GM23338 (cell line): Measurements from ENCODE around the gene EFTUD2. TPM values are rescaled to one million over a fixed set of nuclear protein-coding genes. Genes with fewer than 3 reads are reported as not detected.

Source experiments
- ATAC-seq: fragments of 200-7000 bp; cut with Tn5 transposase; 3 replicates; pipeline ENCODE4 v1.9.1; 2020
- DNase-seq: peaks from one replicate; pipeline ENCODE4 v3.0.0-alpha.2; 2015; ENCODE audit warnings: low spot score
- H2AFZ ChIP-seq: fragments of 200-600 bp; sonication (generic); 2 replicates; pipeline ENCODE4 v1.8.0; 2016; ENCODE audit warnings: antibody characterized with exemption, mild to moderate bottlenecking, moderate library complexity
- H3F3A ChIP-seq: fragments of 200-600 bp; sonication (generic); replicated peaks from 2 replicates; pipeline ENCODE4 v1.8.0; 2017; ENCODE audit warnings: antibody characterized with exemption, mixed run types, low read depth
- H3K27ac ChIP-seq: fragments of 200-600 bp; sonication (generic); 2 replicates; pipeline ENCODE4 v1.6.1; 2016; ENCODE audit warnings: low read depth
- H3K27me3 ChIP-seq: fragments of 200-600 bp; sonication (generic); 2 replicates; pipeline ENCODE4 v1.8.0; 2016; ENCODE audit warnings: mild to moderate bottlenecking, mixed run types, moderate library complexity; ENCODE audit not compliant: insufficient read depth
- H3K36me3 ChIP-seq: fragments of 200-600 bp; sonication (generic); 2 replicates; pipeline ENCODE4 v1.8.0; 2016; ENCODE audit warnings: mild to moderate bottlenecking; ENCODE audit not compliant: insufficient read depth
- H3K4me1 ChIP-seq: fragments of 200-600 bp; sonication (generic); 2 replicates; pipeline ENCODE4 v1.8.0; 2016; ENCODE audit warnings: mild to moderate bottlenecking, moderate library complexity; ENCODE audit not compliant: insufficient read depth
- H3K4me2 ChIP-seq: fragments of 200-600 bp; sonication (generic); 2 replicates; pipeline ENCODE4 v1.7.1; 2017; ENCODE audit warnings: mixed run types
- H3K4me3 ChIP-seq: fragments of 200-600 bp; sonication (generic); 2 replicates; pipeline ENCODE4 v1.6.1; 2016; ENCODE audit warnings: mixed run types
- H3K79me2 ChIP-seq: fragments of 200-600 bp; sonication (generic); replicated peaks from 2 replicates; pipeline ENCODE4 v1.8.0; 2017; ENCODE audit warnings: mild to moderate bottlenecking; ENCODE audit not compliant: insufficient read depth
- H3K9me2 ChIP-seq: fragments of 200-600 bp; sonication (generic); 2 replicates; pipeline ENCODE4 v1.8.0; 2017; ENCODE audit not compliant: insufficient read depth
- H4K20me1 ChIP-seq: fragments of 200-600 bp; sonication (generic); replicated peaks from 2 replicates; pipeline ENCODE4 v1.8.0; 2017; ENCODE audit warnings: mild to moderate bottlenecking; ENCODE audit not compliant: insufficient read depth
- H3K27ac Mint-ChIP-seq: 2 replicates; pipeline ENCODE4 v1.8.0; 2020; ENCODE audit warnings: inconsistent platforms, mild to moderate bottlenecking, moderate library complexity, mixed read lengths
- H3K27me3 Mint-ChIP-seq: 3 replicates; pipeline ENCODE4 v1.8.0; 2022; ENCODE audit warnings: low read depth, mild to moderate bottlenecking, moderate library complexity, mixed read lengths, inconsistent platforms; ENCODE audit not compliant: insufficient read depth, poor library complexity
- H3K36me3 Mint-ChIP-seq: 3 replicates; pipeline ENCODE4 v1.8.0; 2021; ENCODE audit warnings: low read depth, mild to moderate bottlenecking, inconsistent platforms, moderate library complexity, mixed read lengths
- H3K4me1 Mint-ChIP-seq: 3 replicates; pipeline ENCODE4 v1.8.0; 2020; ENCODE audit warnings: mild to moderate bottlenecking, inconsistent platforms, mixed read lengths
- H3K4me3 Mint-ChIP-seq: 3 replicates; pipeline ENCODE4 v1.8.0; 2021; ENCODE audit warnings: moderate library complexity, mild to moderate bottlenecking, inconsistent platforms, mixed read lengths
- H3K9me3 Mint-ChIP-seq: 3 replicates; pipeline ENCODE4 v1.8.0; 2020; ENCODE audit warnings: moderate library complexity, mild to moderate bottlenecking, inconsistent platforms, mixed read lengths
- EZH2 ChIP-seq: fragments of 200-600 bp; sonication (generic); IDR thresholded peaks from one replicate; pipeline ENCODE4 v1.8.0; 2017; ENCODE audit warnings: antibody characterized with exemption, mild to moderate bottlenecking, low read depth; ENCODE audit not compliant: unreplicated experiment
- EZH2phosphoT487 ChIP-seq: fragments of 200-600 bp; sonication (generic); IDR thresholded peaks from one replicate; pipeline ENCODE4 v1.8.1; 2018; ENCODE audit warnings: antibody characterized with exemption; ENCODE audit not compliant: unreplicated experiment
- JUNB ChIP-seq: IDR thresholded peaks from one replicate; pipeline ENCODE4 v1.6.1; 2016; ENCODE audit warnings: antibody characterized with exemption; ENCODE audit not compliant: unreplicated experiment
- NANOG ChIP-seq: IDR thresholded peaks from 2 replicates; pipeline ENCODE4 v1.6.1; 2016; ENCODE audit warnings: antibody characterized with exemption, borderline replicate concordance
- POLR2AphosphoS5 ChIP-seq: IDR thresholded peaks from 2 replicates; pipeline ENCODE4 v1.6.1; 2016; ENCODE audit warnings: antibody characterized with exemption, low read depth
- STAT1 ChIP-seq: IDR thresholded peaks from one replicate; pipeline ENCODE4 v1.6.1; 2016; ENCODE audit warnings: antibody characterized with exemption; ENCODE audit not compliant: unreplicated experiment
- ZNF114 ChIP-seq: fragments of 250-450 bp; sonication (Bioruptor Pico); IDR thresholded peaks from 2 replicates; pipeline ENCODE4 v1.5.0; 2020; ENCODE audit warnings: mild to moderate bottlenecking, moderate library complexity
- ZNF331 ChIP-seq: fragments of 250-450 bp; sonication (Bioruptor Pico); IDR thresholded peaks from 2 replicates; pipeline ENCODE4 v1.5.0; 2020; ENCODE audit warnings: low read depth, mild to moderate bottlenecking, moderate library complexity
- polyA plus RNA-seq: library from polyadenylated mRNA; unstranded; fragments of >200 nt; fragmentation: Nextera tagmentation; extraction: Ambion mirVana; gene quantifications from 2 replicates; pipeline ENCODE4 v1.2.1, GENCODE V29; 2016
- total RNA-seq: library from RNA; depleted of rRNA; stranded (reverse); fragments of >200 nt; shearing (Covaris generic); gene quantifications from 2 replicates; pipeline ENCODE4 v1.2.3, GENCODE V29; 2014
- TF ChIP-seq, protein P1 (sequence below): IDR thresholded peaks from one replicate; pipeline ENCODE4 v1.6.1; 2018; ENCODE audit warnings: antibody characterized with exemption; ENCODE audit not compliant: unreplicated experiment
- TF ChIP-seq, protein P2 (sequence below), 2 experiments: fragments of 200-600 bp in 1 of 2; sonication (generic) in 1 of 2; conservative IDR thresholded peaks; 2 replicates each; pipeline versions ENCODE4 v1.5.1 to v1.6.1; 2016 to 2017; ENCODE audit warnings: antibody characterized with exemption in 2 of 2, low read depth in 2 of 2, mild to moderate bottlenecking in 2 of 2, moderate library complexity in 1 of 2
- TF ChIP-seq, protein P3 (sequence below): IDR thresholded peaks from 2 replicates; pipeline ENCODE4 v1.6.1; 2016; ENCODE audit warnings: antibody characterized with exemption

The EFTUD2 gene
- total and polyA plus RNA-seq, 2 experiments from 2014 or later: 61.6 to 196 TPM

DNA sequence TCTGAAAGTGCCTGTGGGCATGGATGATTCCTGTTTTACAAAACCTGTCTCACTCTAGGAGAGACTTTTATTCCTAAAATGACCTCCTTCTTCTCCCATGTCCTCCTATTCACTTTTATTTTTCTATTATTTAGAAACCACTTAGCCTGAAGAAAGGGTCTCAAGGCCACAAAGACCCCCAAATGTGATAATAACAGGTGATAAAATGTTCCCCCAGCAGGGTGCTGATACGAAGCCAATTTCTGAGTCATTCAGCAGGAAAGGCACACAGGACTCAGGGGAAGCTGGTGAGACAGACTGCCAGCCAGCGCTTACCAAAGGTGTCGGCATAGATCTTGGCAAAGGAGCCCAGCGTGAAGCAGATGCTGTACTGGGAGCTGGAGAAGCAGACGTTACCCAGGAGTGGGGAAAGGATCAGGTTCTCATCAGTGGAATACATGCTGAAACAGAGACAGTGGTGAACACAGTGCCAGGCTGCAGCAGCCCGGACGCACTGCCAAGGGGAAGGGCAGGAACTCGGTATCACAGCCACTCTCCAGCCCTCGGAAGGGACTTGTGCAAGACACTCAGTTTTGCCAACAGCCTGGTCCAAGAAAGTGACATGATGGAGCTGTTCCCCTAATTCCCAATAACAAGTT is 27.0 kb downstream of the EFTUD2 start (continued):
- TF ChIP-seq, protein P1, sequence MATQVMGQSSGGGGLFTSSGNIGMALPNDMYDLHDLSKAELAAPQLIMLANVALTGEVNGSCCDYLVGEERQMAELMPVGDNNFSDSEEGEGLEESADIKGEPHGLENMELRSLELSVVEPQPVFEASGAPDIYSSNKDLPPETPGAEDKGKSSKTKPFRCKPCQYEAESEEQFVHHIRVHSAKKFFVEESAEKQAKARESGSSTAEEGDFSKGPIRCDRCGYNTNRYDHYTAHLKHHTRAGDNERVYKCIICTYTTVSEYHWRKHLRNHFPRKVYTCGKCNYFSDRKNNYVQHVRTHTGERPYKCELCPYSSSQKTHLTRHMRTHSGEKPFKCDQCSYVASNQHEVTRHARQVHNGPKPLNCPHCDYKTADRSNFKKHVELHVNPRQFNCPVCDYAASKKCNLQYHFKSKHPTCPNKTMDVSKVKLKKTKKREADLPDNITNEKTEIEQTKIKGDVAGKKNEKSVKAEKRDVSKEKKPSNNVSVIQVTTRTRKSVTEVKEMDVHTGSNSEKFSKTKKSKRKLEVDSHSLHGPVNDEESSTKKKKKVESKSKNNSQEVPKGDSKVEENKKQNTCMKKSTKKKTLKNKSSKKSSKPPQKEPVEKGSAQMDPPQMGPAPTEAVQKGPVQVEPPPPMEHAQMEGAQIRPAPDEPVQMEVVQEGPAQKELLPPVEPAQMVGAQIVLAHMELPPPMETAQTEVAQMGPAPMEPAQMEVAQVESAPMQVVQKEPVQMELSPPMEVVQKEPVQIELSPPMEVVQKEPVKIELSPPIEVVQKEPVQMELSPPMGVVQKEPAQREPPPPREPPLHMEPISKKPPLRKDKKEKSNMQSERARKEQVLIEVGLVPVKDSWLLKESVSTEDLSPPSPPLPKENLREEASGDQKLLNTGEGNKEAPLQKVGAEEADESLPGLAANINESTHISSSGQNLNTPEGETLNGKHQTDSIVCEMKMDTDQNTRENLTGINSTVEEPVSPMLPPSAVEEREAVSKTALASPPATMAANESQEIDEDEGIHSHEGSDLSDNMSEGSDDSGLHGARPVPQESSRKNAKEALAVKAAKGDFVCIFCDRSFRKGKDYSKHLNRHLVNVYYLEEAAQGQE: no peak
- TF ChIP-seq EZH2phosphoT487: no peak

DNA sequence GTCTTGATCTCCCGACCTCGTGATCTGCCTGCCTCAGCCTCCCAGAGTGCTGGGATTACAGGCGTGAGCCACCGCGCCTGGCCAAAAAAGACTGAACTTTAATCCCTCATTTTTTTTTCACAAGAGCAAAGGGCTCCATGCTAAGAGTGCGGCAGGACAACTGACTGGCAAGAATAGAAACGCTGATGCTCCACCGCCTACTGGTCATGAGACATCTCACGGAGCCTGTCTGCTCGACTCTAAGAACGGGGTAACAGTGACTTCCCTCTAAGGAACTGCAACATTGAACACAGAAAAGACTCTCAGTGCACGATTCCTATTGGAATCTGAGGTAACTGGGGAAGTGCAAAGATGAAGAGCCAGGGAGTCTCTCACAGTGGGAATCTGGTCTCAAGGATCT is 27.7 kb downstream of the EFTUD2 start:
- H3K4me1 ChIP-seq: no peaks in the 10 kb centered on the region
- H3K4me2 ChIP-seq: no peak overlapping the region
- H3K4me3 ChIP-seq: no peak overlapping the region
- Mint-ChIP-seq H3K27me3 (no peaks in the 10 kb centered on the region), H3K36me3 (peaks cover 63% of the 10 kb centered on the region), H3K4me3 (no peak overlapping the region), H3K9me3 (no peaks in the 10 kb centered on the region), H3K27ac (no peak overlapping the region), H3K4me1 (no peaks in the 10 kb centered on the region)
- H3K79me2 ChIP-seq: no peaks in the 10 kb centered on the region
- H2AFZ ChIP-seq: no peak overlapping the region
- no peaks in the 10 kb centered on the region for H3K27me3 ChIP-seq
- H3K27ac ChIP-seq: no peak overlapping the region
- no peaks in the 10 kb centered on the region for H3K9me2 ChIP-seq
- peaks cover 60% of the 10 kb centered on the region for H3K36me3 ChIP-seq
- peaks cover 10% of the 10 kb centered on the region for H3F3A ChIP-seq
- ATAC-seq (no peak), DNase-seq (no peak)
- no peaks in the 10 kb centered on the region; the same call in none of the 2 replicates for H4K20me1 ChIP-seq
- TF ChIP-seq, protein P2, sequence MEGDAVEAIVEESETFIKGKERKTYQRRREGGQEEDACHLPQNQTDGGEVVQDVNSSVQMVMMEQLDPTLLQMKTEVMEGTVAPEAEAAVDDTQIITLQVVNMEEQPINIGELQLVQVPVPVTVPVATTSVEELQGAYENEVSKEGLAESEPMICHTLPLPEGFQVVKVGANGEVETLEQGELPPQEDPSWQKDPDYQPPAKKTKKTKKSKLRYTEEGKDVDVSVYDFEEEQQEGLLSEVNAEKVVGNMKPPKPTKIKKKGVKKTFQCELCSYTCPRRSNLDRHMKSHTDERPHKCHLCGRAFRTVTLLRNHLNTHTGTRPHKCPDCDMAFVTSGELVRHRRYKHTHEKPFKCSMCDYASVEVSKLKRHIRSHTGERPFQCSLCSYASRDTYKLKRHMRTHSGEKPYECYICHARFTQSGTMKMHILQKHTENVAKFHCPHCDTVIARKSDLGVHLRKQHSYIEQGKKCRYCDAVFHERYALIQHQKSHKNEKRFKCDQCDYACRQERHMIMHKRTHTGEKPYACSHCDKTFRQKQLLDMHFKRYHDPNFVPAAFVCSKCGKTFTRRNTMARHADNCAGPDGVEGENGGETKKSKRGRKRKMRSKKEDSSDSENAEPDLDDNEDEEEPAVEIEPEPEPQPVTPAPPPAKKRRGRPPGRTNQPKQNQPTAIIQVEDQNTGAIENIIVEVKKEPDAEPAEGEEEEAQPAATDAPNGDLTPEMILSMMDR (conservative IDR thresholded peaks at IDR 0.05; ENCODE audit: low read depth in 2 of 2): no peak
- TF ChIP-seq POLR2AphosphoS5: no peak
- no peak for TF ChIP-seq ZNF114 (CRISPR knock-in tag)
- TF ChIP-seq, protein P3, sequence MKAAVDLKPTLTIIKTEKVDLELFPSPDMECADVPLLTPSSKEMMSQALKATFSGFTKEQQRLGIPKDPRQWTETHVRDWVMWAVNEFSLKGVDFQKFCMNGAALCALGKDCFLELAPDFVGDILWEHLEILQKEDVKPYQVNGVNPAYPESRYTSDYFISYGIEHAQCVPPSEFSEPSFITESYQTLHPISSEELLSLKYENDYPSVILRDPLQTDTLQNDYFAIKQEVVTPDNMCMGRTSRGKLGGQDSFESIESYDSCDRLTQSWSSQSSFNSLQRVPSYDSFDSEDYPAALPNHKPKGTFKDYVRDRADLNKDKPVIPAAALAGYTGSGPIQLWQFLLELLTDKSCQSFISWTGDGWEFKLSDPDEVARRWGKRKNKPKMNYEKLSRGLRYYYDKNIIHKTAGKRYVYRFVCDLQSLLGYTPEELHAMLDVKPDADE: no peak
- TF ChIP-seq JUNB: no peak
- TF ChIP-seq NANOG: no peak
- no peak for TF ChIP-seq EZH2
- TF ChIP-seq ZNF331: no peak
- TF ChIP-seq EZH2phosphoT487: no peak
- TF ChIP-seq, protein P1: no peak
- no peak for TF ChIP-seq STAT1
